ENCODE measurements around the gene BCAS3. TPM values are rescaled to one million over a fixed set of nuclear protein-coding genes. Genes with fewer than 3 reads are reported as not detected.

BCAS3 gene
- total and polyA plus RNA-seq, 9 donors = 9.4 to 37.0 (median 21.6) TPM

DNA sequence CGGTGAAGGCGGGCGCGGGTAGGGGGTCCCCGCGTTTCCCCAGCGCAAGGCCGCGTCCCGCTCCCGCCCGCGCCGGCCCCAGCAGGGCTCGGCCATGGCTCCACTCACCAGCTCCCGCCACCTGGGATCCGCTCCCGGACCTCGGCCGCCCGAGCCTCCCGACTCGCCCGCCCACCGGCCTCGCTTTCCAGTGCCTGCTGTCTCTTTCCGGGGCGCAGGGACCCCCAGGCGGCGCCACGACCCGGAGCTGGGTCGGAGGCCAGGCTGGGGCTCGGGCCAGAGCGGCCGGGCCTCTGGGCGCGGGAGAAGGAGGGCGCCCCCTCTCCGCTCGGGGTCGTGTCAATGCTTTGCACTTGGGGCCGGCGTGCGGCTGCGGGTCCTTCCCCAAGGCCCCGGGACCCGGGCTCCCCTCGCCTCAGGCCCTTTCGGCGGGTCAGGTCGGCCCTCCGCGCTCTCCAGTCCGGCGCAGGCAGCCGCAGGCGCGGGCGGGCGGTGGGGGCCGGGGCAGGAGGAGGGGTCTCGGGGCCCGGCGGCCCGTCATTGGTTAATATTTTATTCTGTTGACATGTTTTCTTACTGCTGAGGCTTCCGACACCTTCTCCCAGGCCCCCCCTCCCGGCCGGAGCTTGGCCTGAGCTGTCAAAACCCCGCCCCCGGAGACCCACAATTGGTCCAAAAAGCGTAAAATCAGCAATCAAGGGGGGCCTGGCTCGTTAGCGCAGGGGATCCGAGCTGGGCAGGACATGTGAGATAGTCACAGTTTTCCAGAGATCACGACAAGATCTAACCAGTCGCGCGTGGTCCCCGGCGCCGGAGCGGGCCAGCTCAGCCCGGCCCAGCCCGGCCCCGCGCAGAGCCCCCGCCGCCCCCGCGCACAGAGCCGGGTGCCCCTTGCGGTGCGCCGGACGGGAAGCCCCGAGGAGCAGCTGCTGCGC, 721.7 kb downstream of the BCAS3 start, which contains the start of gene TBX2:
TSS of gene TBX2 (plus strand) at position 713 of the 935 bp plus-strand sequence. CDS start 334 bp downstream, outside the sequence.
- peak in 4 of 5 donors; percentile 27 to 76 (median 70) for DNase-seq
- no peaks in the 10 kb centered on the region for H3K36me3 ChIP-seq
- H3K4me3 ChIP-seq = peak within 1 kb of the TSS; percentile 58
- WGBS, 3 donors = 0 to 1% (median 1%) methylated on average over 62 to 98 of the region's 98 CpGs
- H3K9me3 ChIP-seq = no peaks in the 10 kb centered on the region
- H3K27me3 ChIP-seq = peaks cover 8% of the 10 kb centered on the region
- H3K27ac ChIP-seq = peak within 1 kb of the TSS; percentile 13 to 38
- peaks cover 3% of the 10 kb centered on the region for H3K4me1 ChIP-seq (ENCODE audit: insufficient read depth)
- TF ChIP-seq, protein P1, sequence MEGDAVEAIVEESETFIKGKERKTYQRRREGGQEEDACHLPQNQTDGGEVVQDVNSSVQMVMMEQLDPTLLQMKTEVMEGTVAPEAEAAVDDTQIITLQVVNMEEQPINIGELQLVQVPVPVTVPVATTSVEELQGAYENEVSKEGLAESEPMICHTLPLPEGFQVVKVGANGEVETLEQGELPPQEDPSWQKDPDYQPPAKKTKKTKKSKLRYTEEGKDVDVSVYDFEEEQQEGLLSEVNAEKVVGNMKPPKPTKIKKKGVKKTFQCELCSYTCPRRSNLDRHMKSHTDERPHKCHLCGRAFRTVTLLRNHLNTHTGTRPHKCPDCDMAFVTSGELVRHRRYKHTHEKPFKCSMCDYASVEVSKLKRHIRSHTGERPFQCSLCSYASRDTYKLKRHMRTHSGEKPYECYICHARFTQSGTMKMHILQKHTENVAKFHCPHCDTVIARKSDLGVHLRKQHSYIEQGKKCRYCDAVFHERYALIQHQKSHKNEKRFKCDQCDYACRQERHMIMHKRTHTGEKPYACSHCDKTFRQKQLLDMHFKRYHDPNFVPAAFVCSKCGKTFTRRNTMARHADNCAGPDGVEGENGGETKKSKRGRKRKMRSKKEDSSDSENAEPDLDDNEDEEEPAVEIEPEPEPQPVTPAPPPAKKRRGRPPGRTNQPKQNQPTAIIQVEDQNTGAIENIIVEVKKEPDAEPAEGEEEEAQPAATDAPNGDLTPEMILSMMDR (IDR thresholded peaks at IDR 0.05) = no peak
- TF ChIP-seq POLR2A (IDR thresholded peaks at IDR 0.05) = no peak
- TF ChIP-seq EP300 (IDR thresholded peaks at IDR 0.05) = no peak
- intact Hi-C loops (cut with DNase I) = loop anchor here (5.0 to 10.0 kb wide), 4 partner anchors 145 to 675 kb away; no protein-coding TSS in a partner anchor

DNA sequence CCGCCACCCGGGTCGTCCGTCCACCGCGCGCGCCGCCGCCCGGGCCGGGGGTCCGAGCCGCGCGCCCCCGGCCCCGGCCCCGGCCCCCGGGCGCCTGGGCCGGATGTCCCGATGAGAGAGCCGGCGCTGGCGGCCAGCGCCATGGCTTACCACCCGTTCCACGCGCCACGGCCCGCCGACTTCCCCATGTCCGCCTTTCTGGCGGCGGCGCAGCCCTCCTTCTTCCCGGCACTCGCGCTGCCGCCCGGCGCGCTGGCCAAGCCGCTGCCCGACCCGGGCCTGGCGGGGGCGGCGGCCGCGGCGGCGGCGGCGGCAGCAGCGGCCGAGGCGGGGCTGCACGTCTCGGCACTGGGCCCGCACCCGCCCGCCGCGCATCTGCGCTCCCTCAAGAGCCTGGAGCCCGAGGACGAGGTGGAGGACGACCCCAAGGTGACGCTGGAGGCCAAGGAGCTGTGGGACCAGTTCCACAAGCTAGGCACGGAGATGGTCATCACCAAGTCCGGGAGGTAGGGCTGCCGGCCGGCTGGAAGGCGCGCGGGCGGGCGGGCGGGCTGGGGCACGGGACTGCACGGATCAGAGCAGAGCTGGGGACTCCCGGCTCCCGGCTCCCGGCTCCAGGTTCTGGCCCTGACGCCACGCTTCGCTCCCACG, 722.5 kb downstream of the BCAS3 start:
- peaks cover 3% of the 10 kb centered on the region for H3K4me1 ChIP-seq (ENCODE audit: insufficient read depth)
- H3K27ac ChIP-seq = peak overlapping the region in 1 of 2 donors; percentile 38
- H3K9me3 ChIP-seq = no peaks in the 10 kb centered on the region
- peak in 1 of 5 donors; percentile 53 for DNase-seq
- intact Hi-C loops (cut with DNase I) = loop anchor here in 3 of 4 donors (10.0 kb wide), 2 partner anchors 395 to 675 kb away; no protein-coding TSS in a partner anchor
- TF ChIP-seq POLR2A (IDR thresholded peaks at IDR 0.05) (no peak), EP300 (IDR thresholded peaks at IDR 0.05) (no peak)
- TF ChIP-seq, protein P1 (IDR thresholded peaks at IDR 0.05) = no peak
- WGBS, 3 donors = 0 to 1% (median 0%) methylated on average over 40 to 90 of the region's 90 CpGs
- peak overlapping the region; percentile 58 for H3K4me3 ChIP-seq
- H3K27me3 ChIP-seq = peaks cover 8% of the 10 kb centered on the region
- no peaks in the 10 kb centered on the region for H3K36me3 ChIP-seq

DNA sequence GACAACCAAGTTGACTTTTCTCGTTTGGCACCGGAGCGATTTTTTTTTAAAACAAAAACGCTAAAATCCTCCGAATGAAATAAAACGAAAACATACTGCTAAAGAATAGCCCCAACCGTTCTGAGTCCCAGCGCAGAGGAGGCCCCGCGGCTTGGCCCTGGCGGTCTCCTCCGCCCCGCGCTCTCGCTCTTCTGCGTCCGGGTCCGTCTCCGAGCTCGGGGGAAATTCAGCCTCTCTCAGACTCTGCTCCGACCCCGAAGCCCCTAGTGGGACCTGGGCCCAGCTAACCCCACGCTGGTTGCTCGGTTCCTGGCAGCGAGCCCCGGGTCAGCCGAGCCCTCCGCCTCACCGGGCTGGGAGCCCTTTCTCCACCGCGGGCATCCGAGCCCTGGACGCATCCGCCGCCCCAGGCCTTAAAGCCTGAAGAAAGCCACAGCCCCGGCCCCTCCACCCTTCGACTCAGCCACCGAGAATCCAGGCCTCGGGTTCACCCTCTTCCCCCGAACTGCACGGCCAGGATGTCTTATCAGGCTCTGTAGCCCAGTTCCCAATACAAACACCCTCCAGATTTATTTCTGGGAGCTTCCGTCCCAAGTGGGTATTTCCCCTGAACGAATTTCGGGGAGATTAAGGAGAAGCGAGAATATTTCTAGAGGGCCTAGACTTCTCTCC, 723.2 kb downstream of the BCAS3 start:
- WGBS, 3 donors = 6 to 8% (median 7%) methylated on average over 45 of the region's 45 CpGs
- intact Hi-C loops (cut with DNase I) = loop anchor here in 3 of 4 donors (10.0 kb wide), 2 partner anchors 396 to 676 kb away; no protein-coding TSS in a partner anchor
- H3K4me3 ChIP-seq = peak overlapping the region; percentile 58
- H3K27me3 ChIP-seq = peaks cover 6% of the 10 kb centered on the region
- no peaks in the 10 kb centered on the region for H3K9me3 ChIP-seq
- peaks cover 3% of the 10 kb centered on the region for H3K4me1 ChIP-seq (ENCODE audit: insufficient read depth)
- peak overlapping the region; percentile 38 to 58 for H3K27ac ChIP-seq
- no peak for TF ChIP-seq EP300 (IDR thresholded peaks at IDR 0.05)
- no peak for TF ChIP-seq POLR2A (IDR thresholded peaks at IDR 0.05)
- TF ChIP-seq, protein P1 (IDR thresholded peaks at IDR 0.05) = no peak
- DNase-seq = no peak
- no peaks in the 10 kb centered on the region for H3K36me3 ChIP-seq

Data from ovary (tissue), 9 donors.